NCI-H82 treated with DMSO at 0.1 percent for 48 hours (cell line): ENCODE measurements around the gene DCAF17.
A peak's percentile ranks its signal among the peaks of the same experiment; 100 is the strongest.

ENCODE experiments used
- DNase-seq: peaks from one replicate; lab custom pipeline; 2025; ENCODE audit not compliant: unreplicated experiment; lab: John Stamatoyannopoulos, UW

The DCAF17 gene, protein sequence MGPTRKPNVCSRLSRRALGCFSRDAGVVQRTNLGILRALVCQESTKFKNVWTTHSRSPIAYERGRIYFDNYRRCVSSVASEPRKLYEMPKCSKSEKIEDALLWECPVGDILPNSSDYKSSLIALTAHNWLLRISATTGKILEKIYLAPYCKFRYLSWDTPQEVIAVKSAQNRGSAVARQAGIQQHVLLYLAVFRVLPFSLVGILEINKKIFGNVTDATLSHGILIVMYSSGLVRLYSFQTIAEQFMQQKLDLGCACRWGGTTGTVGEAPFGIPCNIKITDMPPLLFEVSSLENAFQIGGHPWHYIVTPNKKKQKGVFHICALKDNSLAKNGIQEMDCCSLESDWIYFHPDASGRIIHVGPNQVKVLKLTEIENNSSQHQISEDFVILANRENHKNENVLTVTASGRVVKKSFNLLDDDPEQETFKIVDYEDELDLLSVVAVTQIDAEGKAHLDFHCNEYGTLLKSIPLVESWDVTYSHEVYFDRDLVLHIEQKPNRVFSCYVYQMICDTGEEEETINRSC

DNA sequence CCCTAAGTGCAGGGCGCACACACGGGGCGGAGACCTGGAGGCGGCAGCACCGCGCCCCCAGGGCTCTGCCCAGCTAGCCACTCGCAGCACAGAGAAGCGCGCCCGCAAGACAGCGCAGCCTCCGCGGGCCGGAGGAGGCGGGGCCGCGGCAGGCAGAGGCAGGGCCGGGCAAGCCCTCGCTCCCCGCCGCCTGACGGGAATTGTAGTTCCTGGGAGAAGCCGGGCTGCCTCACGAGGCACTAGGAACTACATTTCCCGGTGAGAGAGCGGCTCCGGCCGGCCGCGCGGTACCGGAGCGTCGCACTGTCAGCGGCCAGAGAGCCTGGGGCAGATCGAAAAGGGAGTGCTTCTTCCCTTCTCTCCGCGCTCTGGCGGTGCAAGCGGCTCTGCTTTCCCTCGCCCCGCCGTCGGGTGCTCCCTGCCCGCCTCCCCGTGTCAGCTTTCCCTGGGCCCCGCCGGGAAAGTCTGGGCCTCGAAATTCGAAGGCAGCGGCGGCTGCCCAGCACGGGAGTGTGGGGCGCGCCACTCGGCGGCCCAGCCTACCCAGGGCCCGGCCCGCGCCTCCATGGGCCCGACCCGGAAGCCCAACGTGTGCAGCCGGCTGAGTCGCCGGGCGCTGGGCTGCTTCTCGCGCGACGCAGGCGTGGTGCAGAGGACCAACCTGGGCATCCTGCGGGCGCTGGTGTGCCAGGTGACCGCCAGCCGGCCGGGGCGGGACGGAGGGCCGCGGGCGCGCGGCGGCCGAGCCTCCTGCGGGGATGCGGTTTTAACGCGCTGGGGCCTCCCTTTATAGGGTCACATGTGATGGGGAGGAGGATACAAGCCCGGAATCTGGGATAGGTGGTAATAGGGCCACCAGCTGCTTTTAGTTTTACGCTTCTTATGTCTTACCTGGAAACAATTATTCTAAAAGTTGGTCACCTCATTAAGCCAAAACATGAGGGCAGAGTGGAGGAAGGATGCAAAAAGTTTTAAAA, at the start of gene DCAF17:
Gene DCAF17, plus strand, starts transcription at position 214 of the 977 bp plus-strand sequence. Its CDS starts 352 bp downstream, at position 566.
- peak; percentile 94 for DNase-seq

DNA sequence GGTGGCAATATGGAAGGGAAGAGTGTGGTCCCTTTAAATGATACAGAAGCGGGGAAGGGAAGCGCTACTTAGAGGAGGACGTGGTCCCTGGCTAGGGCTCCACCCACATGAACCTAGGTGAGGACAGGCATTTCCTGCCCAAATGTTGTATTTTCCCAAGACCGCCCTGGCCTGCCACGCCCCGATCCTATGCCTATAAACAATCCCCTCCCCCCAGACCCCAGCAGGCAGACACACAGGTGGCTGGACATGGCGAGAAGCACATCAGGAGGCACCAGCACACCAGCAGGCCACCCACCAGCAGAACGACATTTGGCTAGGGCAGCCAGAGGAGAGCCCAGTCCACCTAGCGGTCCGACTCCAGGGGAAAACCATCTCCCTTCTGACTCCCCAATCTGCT, 47.4 kb upstream of the DCAF17 start:
- no peak for DNase-seq

- DNase-seq = no peak
Observed at GRCh38 chr2:171387052-171387451, 47.0 kb upstream of the DCAF17 start.

- DNase-seq = no peak
Observed at GRCh38 chr2:171389325-171389724, 44.7 kb upstream of the DCAF17 start.

DNA sequence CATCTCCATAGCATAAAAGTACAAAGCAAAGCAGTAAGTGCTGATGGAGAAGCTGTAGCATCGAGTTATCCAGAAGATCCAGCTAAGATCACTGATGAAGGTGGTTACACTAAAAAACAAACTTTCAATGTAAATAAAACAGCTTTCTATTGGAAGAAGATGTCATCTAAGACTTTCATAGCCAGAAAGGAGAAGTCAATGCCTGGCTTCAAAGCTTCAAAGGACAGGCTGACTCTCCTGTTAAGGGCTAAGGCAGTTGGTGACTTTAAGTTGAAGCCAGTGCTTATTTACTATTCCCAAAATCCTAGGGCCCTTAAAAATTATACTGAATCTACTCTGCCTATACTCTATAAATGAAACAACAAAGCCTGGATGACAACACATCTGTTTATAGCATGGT, 44.2 kb upstream of the DCAF17 start:
- no peak for DNase-seq

GRCh38 chr2:171390941-171391516, 43.0 kb upstream of the DCAF17 start:
- no peak for DNase-seq

GRCh38 chr2:171391532-171391931, 42.5 kb upstream of the DCAF17 start:
- no peak for DNase-seq

DNA sequence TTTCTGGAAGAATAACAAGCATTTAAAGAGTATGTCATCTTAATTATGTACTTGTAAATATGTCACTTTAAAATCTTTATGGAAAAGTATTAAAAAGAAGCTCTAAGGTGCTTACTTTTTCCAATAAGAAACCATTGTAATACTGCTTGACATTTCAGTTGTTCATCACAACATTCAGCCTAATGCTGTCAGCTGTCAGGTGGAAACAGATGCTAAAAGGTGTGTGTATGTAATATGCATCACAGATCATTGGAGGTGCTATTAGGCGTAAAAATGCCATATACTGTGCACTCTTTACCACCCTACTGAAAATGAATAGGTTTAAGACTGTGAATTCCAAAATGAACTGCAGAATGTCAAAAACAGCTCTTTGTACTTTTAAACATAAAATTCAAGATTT, 40.5 kb upstream of the DCAF17 start:
- DNase-seq = no peak

DNA sequence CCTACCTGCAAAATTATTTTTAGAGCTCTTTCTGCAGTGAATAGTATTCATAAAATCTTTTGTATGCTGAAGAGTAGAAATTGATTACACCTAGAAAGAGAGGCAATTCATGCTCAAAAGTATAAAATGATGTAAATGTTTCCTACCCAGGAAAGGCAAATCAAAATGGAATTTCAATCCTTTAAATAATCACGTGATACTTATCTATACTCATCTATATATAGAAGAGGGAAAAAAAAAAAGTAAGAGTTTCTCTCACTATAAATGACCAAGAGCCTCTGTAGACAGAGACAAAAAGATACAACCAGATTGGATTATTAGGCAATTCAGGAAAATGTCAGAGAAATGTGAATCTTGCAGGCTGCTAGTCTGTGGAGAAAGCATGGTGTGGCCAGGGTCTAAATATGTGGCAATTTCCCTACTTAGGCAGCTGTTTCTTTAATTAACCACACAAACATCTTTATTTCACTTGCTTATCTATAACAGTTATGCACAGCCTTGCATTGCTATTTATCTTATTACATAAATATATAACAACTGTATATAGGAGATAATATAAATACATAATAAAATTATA, 39.8 kb upstream of the DCAF17 start:
- DNase-seq = no peak

GRCh38 chr2:171399292-171399691, 34.7 kb upstream of the DCAF17 start:
- DNase-seq = no peak

DNA sequence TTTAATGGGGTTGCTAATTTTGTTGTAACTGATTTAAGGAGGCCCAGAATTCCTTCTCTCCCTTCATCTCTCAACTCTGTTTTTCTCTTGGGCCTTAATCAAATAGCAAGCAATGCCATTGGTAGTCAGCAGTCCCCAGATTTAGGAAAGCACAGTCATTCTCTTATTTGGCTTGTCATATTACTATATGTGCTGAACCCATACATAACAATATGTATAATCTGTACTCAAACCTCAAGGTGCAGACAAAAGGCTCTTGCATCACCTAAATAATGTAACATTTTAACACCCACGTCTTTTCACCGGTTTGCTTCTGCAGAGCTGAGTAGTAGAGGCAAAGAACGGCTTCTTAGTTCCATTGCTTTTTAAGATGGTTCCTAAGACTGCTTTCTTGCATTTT, 33.6 kb upstream of the DCAF17 start:
- DNase-seq = no peak

DNA sequence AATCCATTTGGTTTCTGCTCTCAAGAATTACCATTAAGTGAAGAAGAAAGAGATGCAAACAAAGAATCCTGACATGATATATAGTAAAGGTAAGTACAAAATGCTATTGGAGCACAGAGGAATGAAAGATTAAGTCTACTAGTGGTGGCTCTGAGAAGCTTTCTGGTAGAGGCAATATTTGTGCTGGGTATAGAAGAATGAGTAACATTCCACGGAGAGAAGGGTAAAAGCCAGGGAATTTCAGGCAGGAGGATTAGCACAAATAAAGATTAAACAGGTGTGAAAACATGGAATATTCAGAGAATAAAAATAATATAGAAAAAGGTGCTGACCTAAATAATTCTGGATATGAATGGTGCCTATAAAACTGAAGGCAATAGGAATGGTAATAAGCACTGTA, 32.1 kb upstream of the DCAF17 start:
- DNase-seq = no peak

GRCh38 chr2:171402906-171403580, 31.0 kb upstream of the DCAF17 start:
- DNase-seq = no peak

- no peak for DNase-seq
Observed at GRCh38 chr2:171404261-171404660, 29.8 kb upstream of the DCAF17 start.

- no peak for DNase-seq
Observed at GRCh38 chr2:171404719-171405118, 29.3 kb upstream of the DCAF17 start.

GRCh38 chr2:171405546-171405945, 28.5 kb upstream of the DCAF17 start:
- no peak for DNase-seq

DNA sequence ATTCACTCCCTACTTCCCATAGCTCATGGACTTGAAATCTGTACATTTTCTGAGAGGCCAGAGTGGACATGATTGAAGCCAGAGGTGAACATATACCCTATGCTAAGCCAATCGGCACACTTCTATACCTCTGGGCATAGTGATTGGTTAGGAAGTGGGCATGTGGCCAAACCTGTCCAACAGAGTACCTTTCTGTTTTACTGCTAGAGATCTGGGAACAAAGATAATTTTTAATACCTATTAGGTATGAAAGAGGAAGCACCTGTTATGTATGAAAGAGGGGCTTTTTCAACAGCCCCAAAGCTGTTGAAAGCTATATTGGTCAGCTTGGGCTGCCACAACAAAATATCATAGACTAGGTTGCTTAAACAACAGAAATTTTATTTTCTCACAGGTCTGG, 28.0 kb upstream of the DCAF17 start:
- DNase-seq = no peak

- DNase-seq = no peak
Observed at GRCh38 chr2:171407030-171407675, 26.9 kb upstream of the DCAF17 start.

DNA sequence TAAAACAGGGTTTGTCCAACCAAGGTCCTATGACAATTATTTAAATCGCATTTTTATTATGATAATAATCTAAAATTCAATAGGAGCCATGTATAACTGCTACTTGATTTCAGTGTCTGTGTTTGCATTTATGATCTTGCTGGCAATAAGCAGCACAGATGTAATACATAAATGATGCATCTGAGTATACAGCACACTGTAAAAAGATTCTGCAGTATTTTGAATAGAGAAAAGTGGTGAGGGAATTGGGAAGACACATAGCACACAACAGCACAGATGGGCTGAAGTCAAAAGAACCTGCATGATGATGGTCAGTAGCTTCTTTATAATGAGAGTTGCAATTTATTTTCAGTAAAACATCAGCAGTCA, 26.4 kb upstream of the DCAF17 start:
- DNase-seq = no peak

DNA sequence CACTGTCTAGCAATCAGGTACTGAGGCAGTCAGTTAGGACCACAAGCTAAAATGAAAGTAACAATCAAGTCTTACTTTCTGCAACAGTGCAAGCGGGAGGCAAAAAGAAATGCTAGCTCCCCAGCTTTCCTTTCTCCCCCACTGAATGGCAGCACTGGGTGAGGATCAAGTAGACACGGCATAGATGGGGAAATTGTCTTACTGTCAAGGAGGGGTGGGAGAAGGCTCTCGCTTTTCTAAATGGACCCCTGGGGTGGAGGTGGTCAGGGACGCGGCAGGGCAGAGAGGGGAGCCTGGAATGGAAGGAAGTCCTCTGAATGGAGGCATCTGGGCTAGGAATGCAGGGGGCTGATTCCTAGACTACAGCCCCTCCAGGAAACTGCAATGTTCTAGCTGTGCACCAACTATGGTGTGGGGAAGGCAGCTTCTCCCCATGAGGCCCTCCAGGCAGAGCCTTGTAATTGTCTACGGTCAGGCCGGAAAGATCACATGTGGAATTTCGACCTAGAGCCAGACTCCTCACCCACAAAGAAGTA, 24.5 kb upstream of the DCAF17 start:
- no peak for DNase-seq
